T-cell (primary cell): ENCODE data around the gene SYNJ1. TPM values are rescaled to one million over a fixed set of nuclear protein-coding genes. Genes with fewer than 3 reads are reported as not detected.

Source experiments
- ATAC-seq, 4 experiments: fragments of 200-7000 bp in 3 of 4; fragments of 150-1000 bp in 1 of 4; cut with Tn5 transposase; replicated peaks in 1 of 4; 1 replicate in 3 of 4; 2 replicates in 1 of 4; pipeline ENCODE4 v1.10.0; 2021; ENCODE audit warnings: moderate library complexity in 3 of 4, mild to moderate bottlenecking in 2 of 4, moderate number of reproducible peaks in 1 of 4
- CTCF ChIA-PET, 2 donors: fragments of 300-600 bp; sonication (Branson Sonifier 250); formaldehyde crosslinking; loops; one replicate each; lab custom pipeline; 2022; ENCODE audit warnings: antibody characterized with exemption in 2 of 2; lab: Charles Lee
- POLR2A ChIA-PET, 2 donors: fragments of 300-600 bp; sonication (Branson Sonifier 250); formaldehyde crosslinking; loops; one replicate each; lab custom pipeline; 2022; ENCODE audit warnings: antibody characterized with exemption in 2 of 2; lab: Charles Lee
- DNase-seq, 35 experiments: peaks; one replicate each; pipeline versions ENCODE4 v3.0.0 to v3.0.0-alpha.2; 2013 to 2023
- H3K27ac ChIP-seq: one replicate; pipeline ENCODE4 v1.5.1; 2013; ENCODE audit warnings: low read length
- H3K27me3 ChIP-seq, 2 experiments: replicated peaks in 1 of 2; 1 replicate in 1 of 2; 2 replicates in 1 of 2; pipeline versions ENCODE4 v1.6.1 to v1.7.0; 2013; ENCODE audit warnings: low read length in 1 of 2, mixed read lengths in 1 of 2; ENCODE audit not compliant: control insufficient read depth in 2 of 2, insufficient read depth in 2 of 2; ENCODE audit errors: extremely low read depth in 1 of 2
- H3K36me3 ChIP-seq, 2 donors: 1 replicate in 1 of 2; 2 replicates in 1 of 2; pipeline versions ENCODE4 v1.6.1 to v1.7.0; 2013; ENCODE audit warnings: low read length in 1 of 2; ENCODE audit not compliant: control insufficient read depth in 2 of 2, insufficient read depth in 1 of 2; ENCODE audit errors: extremely low read depth in 1 of 2
- H3K4me1 ChIP-seq, 2 experiments: 1 replicate in 1 of 2; 2 replicates in 1 of 2; pipeline versions ENCODE4 v1.6.1 to v1.7.0; 2013; ENCODE audit warnings: low read length in 2 of 2, mixed read lengths in 1 of 2; ENCODE audit not compliant: insufficient read depth in 2 of 2, control insufficient read depth in 1 of 2; ENCODE audit errors: extremely low read depth in 1 of 2
- H3K4me3 ChIP-seq, 2 donors: 1 replicate in 1 of 2; 2 replicates in 1 of 2; pipeline versions ENCODE4 v1.5.1 to v1.7.0; 2013; ENCODE audit warnings: mild to moderate bottlenecking in 2 of 2, low read length in 1 of 2, moderate library complexity in 1 of 2; ENCODE audit not compliant: control insufficient read depth in 1 of 2; ENCODE audit errors: extremely low read depth in 1 of 2
- H3K9me3 ChIP-seq: 2 replicates; pipeline ENCODE4 v1.7.0; 2013
- H3K27ac Mint-ChIP-seq, 2 donors: one replicate each; pipeline ENCODE4 v1.8.0; 2020 to 2021; ENCODE audit warnings: mild to moderate bottlenecking in 2 of 2, mixed read lengths in 2 of 2
- H3K27me3 Mint-ChIP-seq, 2 donors: one replicate each; pipeline ENCODE4 v1.8.0; 2021 to 2022; ENCODE audit warnings: mixed read lengths in 2 of 2
- H3K36me3 Mint-ChIP-seq: one replicate; pipeline ENCODE4 v1.8.0; 2021; ENCODE audit warnings: mixed read lengths
- H3K4me1 Mint-ChIP-seq, 3 donors: one replicate each; pipeline ENCODE4 v1.8.0; 2020 to 2022; ENCODE audit warnings: mixed read lengths in 3 of 3, mild to moderate bottlenecking in 1 of 3
- H3K4me3 Mint-ChIP-seq, 3 donors: one replicate each; pipeline ENCODE4 v1.8.0; 2020 to 2022; ENCODE audit warnings: mild to moderate bottlenecking in 3 of 3, mixed read lengths in 3 of 3, moderate library complexity in 3 of 3
- H3K9me3 Mint-ChIP-seq, 3 donors: one replicate each; pipeline ENCODE4 v1.8.0; 2020 to 2022; ENCODE audit warnings: mixed read lengths in 3 of 3
- WGBS: methylation state at CpG from one replicate; pipeline ENCODE4 v1.1.5; 2013; ENCODE audit warnings: missing lambda C conversion rate; ENCODE audit not compliant: insufficient coverage; 5-methylcytosine and 5-hydroxymethylcytosine counted together
- total RNA-seq, 35 experiments: library from RNA in 6 of 35; stranded (reverse) in 6 of 35; fragments of 120-200 nt in 1 of 35; gene quantifications; one replicate each; pipeline versions ENCODE4 v1.2.1 to v1.2.4 and lab custom pipeline; 2013 to 2026

Gene SYNJ1
- total RNA-seq, 5 donors from 2014 or later (not counting 1 experiment from before 2014, with no cell fraction given), result 15.2 to 24.0 (median 20.3) TPM

GRCh38 chr21:32592929-32593502 is 134.8 kb downstream of the SYNJ1 start:
- Histone ChIP-seq H3K27me3 (no peaks in the 10 kb centered on the region), H3K4me1 (no peaks in the 10 kb centered on the region), H3K27ac (no peak overlapping the region), H3K4me3 (no peak overlapping the region), H3K36me3 (no peaks in the 10 kb centered on the region), H3K9me3 (no peaks in the 10 kb centered on the region)
- Mint-ChIP-seq H3K36me3 (no peaks in the 10 kb centered on the region), H3K4me1 (no peaks in the 10 kb centered on the region), H3K27me3 (peaks cover 0 to 2% of the 10 kb centered on the region in 2 donors), H3K27ac (no peak overlapping the region), H3K4me3 (no peak overlapping the region), H3K9me3 (no peaks in the 10 kb centered on the region)
- WGBS, result 91% methylated on average over 8 of the region's 10 CpGs
- POLR2A ChIA-PET, result interaction anchor here in 1 of 2 donors (0.6 kb wide), 1 partner anchor 15 kb away, joined by 7 read pairs; no protein-coding TSS in a partner anchor
- ATAC-seq (no peak), DNase-seq (no peak)
- CTCF ChIA-PET, result no interaction called here

GRCh38 chr21:32590130-32590529 is 137.7 kb downstream of the SYNJ1 start:
- WGBS, result 87% methylated on average over 4 of the region's 4 CpGs
- Mint-ChIP-seq H3K36me3 (no peaks in the 10 kb centered on the region), H3K4me3 (no peak overlapping the region)

GRCh38 chr21:32587651-32588050 is 140.2 kb downstream of the SYNJ1 start:
- ATAC-seq, result no peak
- ChIA-PET CTCF (interaction anchor here (0.5 to 1.0 kb wide), 2 partner anchors 13 to 1391 kb away, joined by 3 to 4 read pairs; no protein-coding TSS in a partner anchor), POLR2A (no interaction called here)
- H3K4me1 ChIP-seq, result no peaks in the 10 kb centered on the region
- Mint-ChIP-seq H3K27me3 (peaks cover 0 to 5% of the 10 kb centered on the region in 2 donors), H3K4me1 (no peaks in the 10 kb centered on the region), H3K36me3 (no peaks in the 10 kb centered on the region), H3K9me3 (no peaks in the 10 kb centered on the region), H3K4me3 (no peak overlapping the region), H3K27ac (no peak overlapping the region)
- H3K27me3 ChIP-seq, result peaks cover 0 to 10% of the 10 kb centered on the region in 2 experiments
- no peaks in the 10 kb centered on the region for H3K36me3 ChIP-seq
- no peak overlapping the region for H3K27ac ChIP-seq
- WGBS, result no CpG with 5 or more reads among the region's 5 CpGs
- no peak for DNase-seq
- no peak overlapping the region for H3K4me3 ChIP-seq
- no peaks in the 10 kb centered on the region for H3K9me3 ChIP-seq

More at GRCh38 chr21:32590130-32590529, 137.7 kb downstream of the SYNJ1 start:
- no peaks in the 10 kb centered on the region for H3K27me3 ChIP-seq
- CTCF ChIA-PET, result no interaction called here
- POLR2A ChIA-PET, result no interaction called here
- H3K4me1 ChIP-seq, result no peaks in the 10 kb centered on the region
- H3K9me3 ChIP-seq, result no peaks in the 10 kb centered on the region
- Mint-ChIP-seq H3K27ac (no peak overlapping the region), H3K9me3 (no peaks in the 10 kb centered on the region), H3K27me3 (peaks cover 0 to 2% of the 10 kb centered on the region in 2 donors), H3K4me1 (no peaks in the 10 kb centered on the region)
- no peaks in the 10 kb centered on the region for H3K36me3 ChIP-seq
- H3K4me3 ChIP-seq, result no peak overlapping the region
- H3K27ac ChIP-seq, result no peak overlapping the region
- no peak for ATAC-seq
- DNase-seq, result no peak

- ChIA-PET CTCF (no interaction called here), POLR2A (no interaction called here)
- H3K27ac ChIP-seq, result no peak overlapping the region
- H3K27ac Mint-ChIP-seq, result no peak overlapping the region
- H3K9me3 ChIP-seq, result no peaks in the 10 kb centered on the region
- H3K36me3 ChIP-seq, result no peaks in the 10 kb centered on the region
- WGBS, result 92% methylated on average over 9 of the region's 13 CpGs
- H3K27me3 ChIP-seq, result peaks cover 0 to 14% of the 10 kb centered on the region in 2 experiments
- H3K36me3 Mint-ChIP-seq, result no peaks in the 10 kb centered on the region
- H3K4me1 ChIP-seq, result no peaks in the 10 kb centered on the region
- no peak overlapping the region for H3K4me3 Mint-ChIP-seq
- H3K9me3 Mint-ChIP-seq, result no peaks in the 10 kb centered on the region
- H3K4me3 ChIP-seq, result no peak overlapping the region
- ATAC-seq (no peak), DNase-seq (no peak)
- peaks cover 0 to 5% of the 10 kb centered on the region in 2 donors for H3K27me3 Mint-ChIP-seq
- H3K4me1 Mint-ChIP-seq, result no peaks in the 10 kb centered on the region
Measured at GRCh38 chr21:32587120-32587519, 140.7 kb downstream of the SYNJ1 start.

- no peak for ATAC-seq
- no peak overlapping the region for H3K4me3 ChIP-seq
- Mint-ChIP-seq H3K9me3 (no peaks in the 10 kb centered on the region), H3K4me3 (no peak overlapping the region), H3K4me1 (no peaks in the 10 kb centered on the region), H3K36me3 (no peaks in the 10 kb centered on the region), H3K27me3 (peaks cover 0 to 5% of the 10 kb centered on the region in 2 donors), H3K27ac (no peak overlapping the region)
- no peaks in the 10 kb centered on the region for H3K36me3 ChIP-seq
- no peak overlapping the region for H3K27ac ChIP-seq
- no peaks in the 10 kb centered on the region for H3K9me3 ChIP-seq
- no peak for DNase-seq
- 86% methylated on average over 8 of the region's 9 CpGs for WGBS
- no peaks in the 10 kb centered on the region for H3K4me1 ChIP-seq
- peaks cover 0 to 18% of the 10 kb centered on the region in 2 experiments for H3K27me3 ChIP-seq
- POLR2A ChIA-PET, result no interaction called here
- CTCF ChIA-PET, result no interaction called here
Measured at GRCh38 chr21:32585970-32586369, 141.8 kb downstream of the SYNJ1 start.

GRCh38 chr21:32585042-32585710 is 142.6 kb downstream of the SYNJ1 start, which contains the start of gene TCP10L:
Gene TCP10L, minus strand, starts transcription at chr21:32585523. Its CDS starts 1,219 bp downstream, at chr21:32584304.
- H3K4me3 Mint-ChIP-seq, result no peak within 1 kb of the TSS
- DNase-seq (no peak), ATAC-seq (no peak)
- no peaks in the 10 kb centered on the region for H3K36me3 ChIP-seq
- no peaks in the 10 kb centered on the region for H3K4me1 Mint-ChIP-seq
- no peaks in the 10 kb centered on the region for H3K9me3 Mint-ChIP-seq
- no peak within 1 kb of the TSS for H3K4me3 ChIP-seq
- H3K9me3 ChIP-seq, result no peaks in the 10 kb centered on the region
- no peaks in the 10 kb centered on the region for H3K36me3 Mint-ChIP-seq
- H3K27ac Mint-ChIP-seq, result no peak within 1 kb of the TSS
- H3K27me3 Mint-ChIP-seq, result peaks cover 0 to 8% of the 10 kb centered on the region in 2 donors
- H3K4me1 ChIP-seq, result no peaks in the 10 kb centered on the region
- CTCF ChIA-PET, result interaction anchor here in 1 of 2 donors (0.6 kb wide), 2 partner anchors 46 to 53 kb away, joined by 3 to 5 read pairs; no protein-coding TSS in a partner anchor
- H3K27ac ChIP-seq, result no peak within 1 kb of the TSS
- WGBS, result 83% methylated on average over 11 of the region's 17 CpGs
- POLR2A ChIA-PET, result no interaction called here
- peaks cover 0 to 21% of the 10 kb centered on the region in 2 experiments for H3K27me3 ChIP-seq
